Thyroid gland (tissue), 4 donors: Measurements from ENCODE around the gene THBS4.

Source experiments
- CTCF ChIP-seq, 6 experiments: fragments of 200-600 bp in 3 of 6; fragments of 450-650 bp in 3 of 6; sonication (generic) in 3 of 6; IDR thresholded peaks; one replicate each; pipeline ENCODE4 v1.5.1; 2016 to 2019; ENCODE audit warnings: antibody characterized with exemption in 6 of 6, mild to moderate bottlenecking in 2 of 6, inconsistent platforms in 1 of 6, moderate library complexity in 1 of 6
- POLR2A ChIP-seq, 2 donors: fragments of 450-650 bp; IDR thresholded peaks; one replicate each; pipeline ENCODE4 v1.6.1; 2017; ENCODE audit warnings: antibody characterized with exemption in 2 of 2, mild to moderate bottlenecking in 2 of 2, moderate library complexity in 1 of 2

GRCh38 chr5:80119372-80119771 lies 84.2 kb downstream of the THBS4 start:
- TF ChIP-seq POLR2A (IDR thresholded peaks at IDR 0.05) = no peak
- TF ChIP-seq CTCF (IDR thresholded peaks at IDR 0.05) = no peak
